ENCODE measurements around the gene MAP10.
A peak's percentile ranks its signal among the peaks of the same experiment; 100 is the strongest.

DNA sequence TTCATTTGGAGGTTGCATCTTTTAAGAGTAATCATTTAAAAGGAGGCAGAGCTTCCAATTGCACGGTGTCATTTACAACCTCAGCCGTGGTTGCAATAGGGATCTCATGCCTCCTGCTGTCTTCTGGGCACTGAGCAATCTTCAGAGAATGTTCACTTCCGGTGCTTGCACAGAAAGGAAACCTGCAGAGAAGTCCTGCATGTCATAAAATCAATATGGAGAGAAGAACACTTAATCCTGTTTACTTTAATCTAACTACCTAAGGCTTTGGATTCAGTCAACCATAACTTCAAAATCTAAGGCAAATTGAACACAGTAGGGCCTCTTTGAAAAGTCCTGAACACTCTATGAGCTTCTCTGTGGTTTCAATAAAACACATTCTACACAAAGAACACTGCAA is 11.3 kb upstream of the MAP10 start:
- TF ChIP-seq CTCF (IDR thresholded peaks at IDR 0.05; ENCODE audit: borderline replicate concordance, extremely low read depth, low read length, poor library complexity, severe bottlenecking) (peak; percentile 74), EZH2 (IDR thresholded peaks at IDR 0.05; ENCODE audit: borderline replicate concordance, low read depth, low read length, severe bottlenecking) (no peak)

Data from DND-41 (cell line).